Spleen (tissue), 11 donors: ENCODE data around the gene DSE. TPM values are rescaled to one million over a fixed set of nuclear protein-coding genes. Genes with fewer than 3 reads are reported as not detected.
"Not testable (repeated sequence)": the region's sequence is repeated elsewhere in the genome, so short reads cannot be mapped to it uniquely, and the experiment has no call there.

ENCODE experiments used
- DNase-seq: peaks from one replicate; pipeline ENCODE4 v3.0.0-alpha.2; 2020
- H3K27ac ChIP-seq, 8 donors: fragments of 200-600 bp; sonication (generic) in 7 of 8; 1 replicate in 4 of 8; 2 replicates in 4 of 8; pipeline versions ENCODE4 v1.5.0 to v1.8.0; 2016 to 2021; ENCODE audit warnings: inconsistent platforms in 4 of 8, mild to moderate bottlenecking in 4 of 8, moderate library complexity in 1 of 8
- H3K27me3 ChIP-seq, 7 donors: fragments of 200-600 bp; sonication (generic) in 6 of 7; replicated peaks in 1 of 7; 1 replicate in 4 of 7; 2 replicates in 3 of 7; pipeline versions ENCODE4 v1.5.0 to v1.8.0; 2016 to 2021; ENCODE audit warnings: inconsistent platforms in 3 of 7, mild to moderate bottlenecking in 1 of 7
- H3K36me3 ChIP-seq, 6 donors: fragments of 200-600 bp; sonication (generic) in 5 of 6; 1 replicate in 4 of 6; 2 replicates in 2 of 6; pipeline versions ENCODE4 v1.5.0 to v1.8.0; 2016 to 2021; ENCODE audit warnings: inconsistent platforms in 2 of 6
- H3K4me1 ChIP-seq, 6 donors: fragments of 200-600 bp; sonication (generic) in 5 of 6; 1 replicate in 3 of 6; 2 replicates in 3 of 6; pipeline versions ENCODE4 v1.5.0 to v1.8.0; 2016 to 2021; ENCODE audit warnings: inconsistent platforms in 3 of 6
- H3K4me3 ChIP-seq, 8 donors: fragments of 200-600 bp; sonication (generic) in 7 of 8; 1 replicate in 4 of 8; 2 replicates in 4 of 8; pipeline versions ENCODE4 v1.5.0 to v1.8.0; 2016 to 2021; ENCODE audit warnings: inconsistent platforms in 4 of 8, mild to moderate bottlenecking in 4 of 8, moderate library complexity in 2 of 8
- H3K9me3 ChIP-seq, 8 donors: fragments of 200-600 bp; sonication (generic) in 7 of 8; 1 replicate in 4 of 8; 2 replicates in 4 of 8; pipeline versions ENCODE4 v1.5.0 to v1.8.0; 2016 to 2021; ENCODE audit warnings: inconsistent platforms in 4 of 8
- CTCF ChIP-seq, 11 experiments: fragments of 200-600 bp in 7 of 11; fragments of 450-650 bp in 4 of 11; sonication (generic) in 4 of 11; IDR thresholded peaks in 8 of 11; conservative IDR thresholded peaks in 3 of 11; 1 replicate in 7 of 11; 2 replicates in 4 of 11; pipeline versions ENCODE4 v1.4.0 to v1.8.0; 2016 to 2021; ENCODE audit warnings: antibody characterized with exemption in 11 of 11, inconsistent platforms in 4 of 11, mild to moderate bottlenecking in 1 of 11
- POLR2A ChIP-seq, 3 donors: fragments of 450-650 bp; IDR thresholded peaks; one replicate each; pipeline ENCODE4 v1.5.1; 2017; ENCODE audit warnings: antibody characterized with exemption in 3 of 3, mild to moderate bottlenecking in 1 of 3
- POLR2AphosphoS5 ChIP-seq, 3 donors: sonication (generic); formaldehyde crosslinking; IDR thresholded peaks; one replicate each; pipeline ENCODE4 v1.5.1; 2017; ENCODE audit warnings: antibody characterized with exemption in 3 of 3
- WGBS, 5 donors: extraction: QIAGEN DNeasy Blood & Tissue Kit in 3 of 5; methylation state at CpG; one replicate each; pipeline versions ENCODE4 v1.1.5 to v1.1.7; 2013 to 2018; 5-methylcytosine and 5-hydroxymethylcytosine counted together
- intact Hi-C: fragments of 100-400 bp; cut with DNase I; formaldehyde crosslinking; loops from one replicate; pipeline ENCODE4 v1.15.0; 2023; ENCODE audit warnings: low total_unique reads
- polyA plus RNA-seq, 3 donors: library from polyadenylated mRNA; stranded (reverse); fragments of 200-250 nt; gene quantifications; one replicate each; pipeline ENCODE4 v1.2.1, GENCODE V29; 2013
- total RNA-seq, 7 donors: library from RNA; depleted of rRNA in 3 of 7; stranded (reverse); fragments of >200 nt in 3 of 7; fragmentation: NEBNext Ultra II Directional in 4 of 7; extraction: Animal tissue kit (Norgen Biotek cat#: 25700) in 4 of 7; gene quantifications; one replicate each; pipeline versions ENCODE4 v1.1.0 to v1.2.1, GENCODE V29; 2016 to 2021
- donor health status: healthy with polysubstance abuse.
- donor health status: DM: no; HTN: no; CAD: no; lungs with moderate emphysema.
- donor health status: DM: no; HTN: no; CAD: no.
- donor health status: Bipolar disorder and iron deficiency.
- donor health status: healthy.
- donor health status: DM: no; HTN: no; CAD: no.
- donor health status: DM: yes; HTN: yes; CAD: no.

Gene DSE
- total and polyA plus RNA-seq, 10 donors: 8.2 to 82.3 (median 61.7) TPM

DNA sequence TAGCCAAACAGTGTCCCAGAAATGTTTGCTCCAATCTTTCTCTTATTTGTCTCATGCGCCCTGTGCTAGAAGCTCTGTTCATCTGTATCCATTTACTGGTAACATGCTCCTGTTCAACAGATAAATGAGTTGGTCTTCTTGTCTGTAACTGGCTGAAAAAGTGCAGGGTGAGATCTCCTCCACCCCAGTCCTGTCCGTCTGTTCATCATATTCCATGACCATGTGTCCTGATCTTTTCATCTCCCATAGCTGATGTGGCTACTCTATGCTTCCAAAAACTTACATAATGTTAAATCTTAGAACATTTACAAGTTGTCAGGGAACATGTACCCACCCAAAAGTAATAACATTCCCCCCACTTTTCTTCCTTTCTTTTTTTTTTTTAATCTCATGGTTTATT is 31.8 kb upstream of the DSE start:
- H3K4me1 ChIP-seq: no peaks in the 10 kb centered on the region
- no peak for DNase-seq
- intact Hi-C loops: no loop called here
- no peak overlapping the region for H3K27ac ChIP-seq
- H3K9me3 ChIP-seq: peaks cover 0 to 20% (median 8%) of the 10 kb centered on the region in 8 donors
- H3K4me3 ChIP-seq: no peak overlapping the region
- TF ChIP-seq CTCF (IDR thresholded peaks at IDR 0.05 in 8 of 11, conservative IDR thresholded peaks at IDR 0.05 in 3 of 11) (no peak), POLR2A (IDR thresholded peaks at IDR 0.05) (no peak), POLR2AphosphoS5 (IDR thresholded peaks at IDR 0.05) (no peak)
- no peaks in the 10 kb centered on the region for H3K27me3 ChIP-seq
- 88 to 96% (median 90%) methylated on average over 2 of the region's 2 CpGs for WGBS, 5 donors
- no peaks in the 10 kb centered on the region for H3K36me3 ChIP-seq

- WGBS, 5 donors: 94 to 98% (median 95%) methylated on average over 5 of the region's 5 CpGs
- H3K4me1 ChIP-seq, H3K27ac ChIP-seq, H3K27me3 ChIP-seq, H3K4me3 ChIP-seq, H3K36me3 ChIP-seq, intact Hi-C loops, DNase-seq: not testable (repeated sequence)
- H3K9me3 ChIP-seq: peaks cover 0 to 14% (median 8%) of the 10 kb centered on the region in 8 donors
Measured at GRCh38 chr6:116340625-116341024, 30.1 kb upstream of the DSE start.

- TF ChIP-seq POLR2A (IDR thresholded peaks at IDR 0.05): no peak
- TF ChIP-seq CTCF (IDR thresholded peaks at IDR 0.05 in 8 of 11, conservative IDR thresholded peaks at IDR 0.05 in 3 of 11): no peak
- no peak for TF ChIP-seq POLR2AphosphoS5 (IDR thresholded peaks at IDR 0.05)
- no peak overlapping the region for H3K4me3 ChIP-seq
- no peak for DNase-seq
- peaks cover 0 to 4% (median 0%) of the 10 kb centered on the region in 8 donors for H3K9me3 ChIP-seq
- WGBS, 5 donors: 42 to 70% (median 66%) methylated on average over 2 of the region's 2 CpGs
- H3K36me3 ChIP-seq: no peaks in the 10 kb centered on the region
- intact Hi-C loops: no loop called here
- H3K4me1 ChIP-seq: peaks cover 0 to 10% (median 0%) of the 10 kb centered on the region in 6 donors
- no peaks in the 10 kb centered on the region for H3K27me3 ChIP-seq
- H3K27ac ChIP-seq: no peak overlapping the region
Measured at GRCh38 chr6:116349216-116349615, 21.5 kb upstream of the DSE start.

DNA sequence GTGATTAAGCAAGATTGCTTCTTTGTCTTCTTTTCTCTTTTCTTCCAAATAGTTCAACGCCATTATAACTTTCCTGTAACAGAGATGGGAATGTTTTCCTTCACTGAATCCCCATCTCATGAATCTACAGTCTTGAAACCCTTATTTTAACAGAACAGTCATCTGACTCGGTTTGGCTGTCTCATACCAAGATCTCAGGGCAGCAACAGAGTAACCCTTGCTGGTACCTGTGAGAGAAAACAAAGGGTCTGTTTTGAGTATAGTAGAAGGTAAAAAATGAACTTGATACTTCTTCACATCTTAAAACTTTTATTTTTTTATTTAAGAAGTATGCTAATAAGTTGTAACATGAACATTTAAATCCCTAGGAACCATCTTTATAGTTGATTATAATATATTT is 19.6 kb upstream of the DSE start:
- intact Hi-C loops: no loop called here
- DNase-seq: no peak
- H3K27ac ChIP-seq: no peak overlapping the region
- WGBS, 5 donors: 69 to 91% (median 82%) methylated on average over 2 of the region's 2 CpGs
- peaks cover 0 to 10% (median 0%) of the 10 kb centered on the region in 6 donors for H3K4me1 ChIP-seq
- H3K36me3 ChIP-seq: no peaks in the 10 kb centered on the region
- H3K4me3 ChIP-seq: no peak overlapping the region
- peaks cover 0 to 4% (median 0%) of the 10 kb centered on the region in 8 donors for H3K9me3 ChIP-seq
- no peak for TF ChIP-seq CTCF (IDR thresholded peaks at IDR 0.05 in 8 of 11, conservative IDR thresholded peaks at IDR 0.05 in 3 of 11)
- TF ChIP-seq POLR2A (IDR thresholded peaks at IDR 0.05): no peak
- no peak for TF ChIP-seq POLR2AphosphoS5 (IDR thresholded peaks at IDR 0.05)
- no peaks in the 10 kb centered on the region for H3K27me3 ChIP-seq
